ENCODE data around the gene VMP1. TPM values are rescaled to one million over a fixed set of nuclear protein-coding genes. Genes with fewer than 3 reads are reported as not detected.

Gene VMP1
- total RNA-seq, 1 donor from 2014 or later: 62.6 TPM

DNA sequence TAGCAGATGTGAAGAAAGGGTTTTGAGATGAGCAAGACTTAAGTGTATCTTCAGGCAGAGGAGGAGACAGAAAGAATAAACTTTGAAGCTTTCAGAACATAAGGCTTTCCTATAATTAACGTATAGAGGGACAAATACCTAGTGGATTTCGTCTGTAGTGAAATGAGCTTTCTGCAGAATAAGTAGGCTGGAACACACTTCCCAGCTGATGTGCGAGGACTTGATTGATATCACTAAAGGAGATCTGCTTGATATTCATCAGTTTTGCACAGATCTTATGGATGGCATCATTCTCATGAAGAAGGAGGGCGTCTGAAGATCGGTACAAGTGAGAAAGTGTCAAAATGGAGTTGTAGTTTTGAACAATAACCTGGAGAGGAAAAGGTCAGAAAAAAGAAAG lies 170.5 kb downstream of the VMP1 start:
- no peak for TF ChIP-seq CTCF (conservative IDR thresholded peaks at IDR 0.05)
- no peaks in the 10 kb centered on the region for H3K9me3 Mint-ChIP-seq
- H3K4me1 Mint-ChIP-seq: no peaks in the 10 kb centered on the region
- H3K27me3 Mint-ChIP-seq (ENCODE audit: low read depth): no peaks in the 10 kb centered on the region
- H3K36me3 Mint-ChIP-seq (ENCODE audit: low read depth): peaks cover 14% of the 10 kb centered on the region
- H3K4me3 Mint-ChIP-seq: no peak overlapping the region
- no peak overlapping the region for H3K27ac Mint-ChIP-seq (ENCODE audit: unreplicated experiment)
- DNase-seq (ENCODE audit: low read depth, low spot score): no peak

DNA sequence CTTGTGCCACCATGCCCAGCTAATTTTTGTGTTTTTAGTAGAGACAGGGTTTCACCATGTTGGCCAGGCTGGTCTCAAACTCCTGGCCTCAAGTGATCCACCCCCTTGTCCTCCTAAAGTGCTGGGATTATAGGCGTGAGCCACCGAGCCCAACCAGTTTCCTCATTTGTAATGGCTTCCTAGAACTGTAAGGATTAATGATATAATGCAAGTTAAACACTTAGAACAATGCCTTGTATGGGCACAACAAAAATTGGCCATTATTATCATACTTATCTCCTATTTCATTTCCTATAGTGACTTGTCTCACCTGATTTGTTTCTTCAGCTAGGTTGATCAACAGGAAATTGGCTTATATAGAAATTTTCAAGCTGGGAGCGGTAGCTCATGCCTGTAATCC lies 171.2 kb downstream of the VMP1 start:
- Mint-ChIP-seq H3K27ac (ENCODE audit: unreplicated experiment) (no peak overlapping the region), H3K36me3 (ENCODE audit: low read depth) (peaks cover 14% of the 10 kb centered on the region), H3K27me3 (ENCODE audit: low read depth) (no peaks in the 10 kb centered on the region), H3K4me3 (no peak overlapping the region), H3K9me3 (no peaks in the 10 kb centered on the region), H3K4me1 (no peaks in the 10 kb centered on the region)
- no peak for TF ChIP-seq CTCF (conservative IDR thresholded peaks at IDR 0.05)
- no peak for DNase-seq (ENCODE audit: low read depth, low spot score)

GRCh38 chr17:59884861-59885260 lies 177.4 kb downstream of the VMP1 start:
- H3K4me1 Mint-ChIP-seq: no peaks in the 10 kb centered on the region
- no peaks in the 10 kb centered on the region for H3K9me3 Mint-ChIP-seq
- H3K4me3 Mint-ChIP-seq: no peak overlapping the region
- no peak for TF ChIP-seq CTCF (conservative IDR thresholded peaks at IDR 0.05)
- peaks cover 9% of the 10 kb centered on the region for H3K36me3 Mint-ChIP-seq (ENCODE audit: low read depth)
- no peak for DNase-seq (ENCODE audit: low read depth, low spot score)
- H3K27ac Mint-ChIP-seq (ENCODE audit: unreplicated experiment): no peak overlapping the region
- no peaks in the 10 kb centered on the region for H3K27me3 Mint-ChIP-seq (ENCODE audit: low read depth)

- peak overlapping the region; percentile 75 for H3K4me3 Mint-ChIP-seq
Observed at GRCh38 chr17:59888145-59888750, 180.8 kb downstream of the VMP1 start.

DNA sequence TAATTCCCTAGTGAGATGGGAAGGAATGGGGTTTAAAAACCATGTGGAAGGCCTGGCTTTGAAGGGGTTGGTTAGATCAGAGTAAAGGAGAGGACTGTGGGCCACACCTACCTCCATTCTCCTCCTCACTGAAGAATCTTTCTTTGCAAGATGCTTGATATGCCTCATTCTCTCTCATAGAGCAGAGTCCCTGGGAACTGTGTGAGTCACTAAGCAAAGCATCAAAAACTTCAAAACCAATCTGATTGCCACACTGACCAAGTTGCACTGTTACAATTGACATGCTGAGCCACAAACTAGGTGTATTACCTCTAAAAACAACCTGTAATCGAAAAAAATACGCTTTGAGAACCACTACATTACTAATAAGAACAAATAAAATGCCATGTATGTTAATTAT lies 183.3 kb downstream of the VMP1 start:
- no peak overlapping the region for H3K27ac Mint-ChIP-seq (ENCODE audit: unreplicated experiment)
- TF ChIP-seq CTCF (conservative IDR thresholded peaks at IDR 0.05): no peak
- peak overlapping the region; percentile 84 for H3K4me3 Mint-ChIP-seq
- peaks cover 5% of the 10 kb centered on the region for H3K36me3 Mint-ChIP-seq (ENCODE audit: low read depth)
- H3K4me1 Mint-ChIP-seq: peaks cover 33% of the 10 kb centered on the region
- no peak for DNase-seq (ENCODE audit: low read depth, low spot score)
- no peaks in the 10 kb centered on the region for H3K9me3 Mint-ChIP-seq
- H3K27me3 Mint-ChIP-seq (ENCODE audit: low read depth): no peaks in the 10 kb centered on the region

More at GRCh38 chr17:59888145-59888750, 180.8 kb downstream of the VMP1 start:
- no peak overlapping the region for H3K27ac Mint-ChIP-seq (ENCODE audit: unreplicated experiment)
- H3K9me3 Mint-ChIP-seq: no peaks in the 10 kb centered on the region
- no peak for DNase-seq (ENCODE audit: low read depth, low spot score)
- H3K36me3 Mint-ChIP-seq (ENCODE audit: low read depth): peaks cover 5% of the 10 kb centered on the region
- TF ChIP-seq CTCF (conservative IDR thresholded peaks at IDR 0.05): no peak
- H3K4me1 Mint-ChIP-seq: peaks cover 17% of the 10 kb centered on the region
- no peaks in the 10 kb centered on the region for H3K27me3 Mint-ChIP-seq (ENCODE audit: low read depth)

Small RNA genes within 50 kb of the gene (microRNA-seq; reads per million reads assigned to microRNA genes)
- 31,647 reads per million, percentile 99 among the genes with 10 or more reads in this experiment for gene MIR21

Other genes with a start within 250 kb of the VMP1 start
- gene DHX40, start 142.0 kb upstream of the VMP1 start, total RNA-seq: 52.2 and 54.0 TPM in 2 replicates
- gene CLTC, start 87.8 kb upstream of the VMP1 start, total RNA-seq: 244 and 255 TPM in 2 replicates
- gene PTRH2, start 224 bp upstream of the VMP1 start, total RNA-seq: 25.9 and 33.7 TPM in 2 replicates
- gene TUBD1, start 185.3 kb downstream of the VMP1 start, total RNA-seq: 22.2 and 22.3 TPM in 2 replicates
- gene RPS6KB1, start 185.5 kb downstream of the VMP1 start, total RNA-seq: 36.8 and 41.5 TPM in 2 replicates

Measured in neural crest cell (in vitro differentiated cells).